Measurements from ENCODE around the gene HSD17B11.

GRCh38 chr4:87382931-87383330, 8.1 kb downstream of the HSD17B11 start:
- TF ChIP-seq CTCF (conservative IDR thresholded peaks at IDR 0.05; ENCODE audit: low read depth, low read length) (no peak), EZH2 (IDR thresholded peaks at IDR 0.05; ENCODE audit: borderline replicate concordance, low read depth, low read length, poor library complexity, severe bottlenecking) (no peak)

Data from A673 (cell line).